ENCODE measurements around the gene FAM193B.
A peak's percentile ranks its signal among the peaks of the same experiment; 100 is the strongest.

FAM193B gene

DNA sequence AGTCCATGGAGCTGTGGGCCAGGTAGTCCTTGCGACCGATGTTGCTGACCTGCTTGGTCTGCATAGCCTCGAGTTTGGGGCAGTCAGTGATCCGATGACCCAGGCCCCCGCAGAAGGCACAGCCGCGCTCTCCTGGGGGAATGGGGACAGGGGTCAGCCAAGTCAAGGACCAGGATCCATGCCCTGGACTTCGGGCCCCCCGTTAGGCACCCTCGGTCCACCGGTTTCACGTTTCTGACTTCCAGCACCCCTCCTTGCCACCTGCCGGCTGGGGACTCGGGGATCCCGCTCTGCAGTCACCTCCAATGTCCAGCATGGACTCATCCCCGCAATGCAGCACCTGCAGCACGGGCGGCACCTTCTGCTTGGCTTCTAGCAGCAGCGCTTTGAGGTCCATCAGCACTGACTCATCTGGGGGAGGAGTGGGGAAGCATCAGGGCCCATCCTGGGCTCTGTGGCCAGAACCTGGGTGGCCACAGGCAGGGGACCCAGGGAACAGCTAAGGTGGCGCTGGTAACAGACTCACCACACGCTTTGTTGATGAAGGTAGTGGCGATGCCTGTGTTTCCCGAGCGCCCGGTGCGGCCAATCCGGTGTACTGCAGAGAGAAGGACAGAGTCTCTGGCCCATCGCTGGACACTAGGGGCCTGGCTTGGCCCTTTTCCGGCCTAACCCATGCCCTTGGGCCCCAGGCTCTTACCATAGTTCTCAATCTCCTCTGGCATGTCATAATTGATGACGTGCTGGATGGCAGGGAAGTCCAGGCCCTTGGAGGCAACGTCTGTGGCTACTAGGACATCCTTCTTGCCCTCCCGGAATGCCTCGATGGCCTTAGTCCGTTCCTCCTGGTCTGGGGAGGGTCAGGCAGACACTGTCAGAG, 42.3 kb downstream of the FAM193B start:
- DNase-seq = no peak

DNA sequence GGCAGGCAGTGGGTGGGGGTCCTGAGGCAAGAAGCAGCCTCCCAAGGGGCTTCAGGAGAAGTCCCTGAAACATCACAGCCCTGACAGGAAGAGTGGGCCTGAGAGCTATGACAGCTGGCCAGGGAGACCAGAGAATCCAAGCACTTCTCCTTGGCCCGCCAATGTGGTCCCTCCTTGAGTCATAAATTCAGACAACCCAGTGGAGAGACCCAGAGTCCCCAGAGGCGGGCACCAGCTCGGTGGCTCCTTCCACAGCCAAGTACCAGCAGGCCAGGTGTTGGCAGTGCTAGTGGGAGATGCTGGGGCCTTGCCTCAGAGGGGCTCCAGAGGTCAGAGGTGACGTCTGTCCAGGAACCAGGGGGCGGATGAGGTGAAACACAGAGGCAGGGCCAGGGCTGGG, 43.2 kb downstream of the FAM193B start:
- DNase-seq = no peak

DNA sequence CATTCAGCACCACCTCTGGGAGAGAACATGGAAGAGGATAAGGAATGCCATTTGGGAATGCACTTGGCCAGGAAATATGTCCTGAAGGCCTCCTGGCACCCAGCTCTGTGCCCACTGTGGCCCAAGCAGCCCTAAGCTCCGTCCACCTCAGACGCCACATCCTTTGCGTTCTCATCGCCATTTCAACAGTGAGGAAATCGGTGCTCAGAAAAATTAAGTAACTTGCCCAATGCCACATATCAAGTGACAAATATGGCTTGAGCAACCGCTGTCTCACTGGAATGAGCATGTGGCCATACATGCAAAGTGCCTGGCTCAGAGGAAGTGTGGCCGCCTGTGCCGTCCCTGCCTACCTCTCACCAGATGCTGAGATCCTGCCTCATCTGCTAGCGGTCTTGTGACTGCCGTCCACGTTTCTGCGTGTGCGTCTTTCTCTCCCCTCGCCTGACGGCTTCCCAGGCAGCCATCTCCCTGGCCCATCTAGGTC, 43.8 kb downstream of the FAM193B start:
- peak; percentile 33 for DNase-seq

DNA sequence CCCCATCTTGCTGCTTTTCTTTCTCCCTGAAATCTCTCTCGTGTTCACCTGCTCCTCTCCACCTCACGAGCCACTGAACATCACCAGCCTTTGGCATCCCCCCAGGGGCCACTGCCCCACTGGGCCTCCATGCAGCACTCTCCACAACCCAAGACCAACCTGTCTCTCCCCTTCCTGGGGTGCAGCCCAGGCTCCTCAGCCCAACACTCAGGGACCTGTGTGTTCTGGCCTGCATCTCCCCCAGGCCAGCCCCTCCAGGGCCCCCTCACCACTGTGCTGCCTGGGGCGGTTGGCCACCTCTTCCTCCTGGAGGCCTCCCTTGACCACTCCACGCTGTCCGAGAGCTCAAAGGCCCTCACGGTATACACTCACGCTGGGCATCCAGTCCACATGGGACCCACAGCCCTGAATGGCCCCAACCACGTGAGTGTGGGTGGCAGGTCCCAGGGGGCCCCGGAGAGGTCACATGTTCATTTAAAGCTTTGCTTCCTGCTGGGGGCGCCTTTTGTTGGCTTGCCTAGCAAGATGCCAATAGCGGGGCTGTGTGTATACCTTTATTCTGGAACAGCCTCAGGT, 44.3 kb downstream of the FAM193B start:
- DNase-seq = no peak

DNA sequence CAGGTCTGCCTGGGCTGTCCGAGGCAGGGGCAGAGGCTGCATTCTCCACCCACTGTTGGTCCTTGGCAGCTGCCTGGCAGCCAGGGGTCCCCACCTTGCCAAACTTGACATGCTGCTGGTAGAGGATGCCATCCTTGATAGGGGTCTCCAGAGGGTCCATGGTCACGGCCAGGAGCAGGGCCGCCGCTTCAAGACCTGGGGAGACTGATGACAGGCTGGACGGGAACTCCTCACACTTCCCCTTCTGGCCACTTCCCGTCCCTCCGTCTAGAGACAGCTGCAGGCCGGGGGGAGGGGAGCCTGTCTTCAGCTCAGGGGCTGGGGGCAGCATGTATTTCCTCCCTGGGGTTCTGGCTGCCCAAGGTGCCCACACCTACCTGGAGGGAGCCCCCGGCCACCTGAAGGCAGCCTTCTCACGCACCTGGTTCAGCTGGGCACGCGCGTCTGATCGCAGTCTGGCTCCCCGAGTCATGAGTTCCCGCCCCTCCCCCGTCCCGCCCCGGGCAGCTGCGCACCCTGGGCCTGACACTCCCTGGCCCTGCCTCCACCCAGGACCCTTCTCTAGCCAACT, 44.9 kb downstream of the FAM193B start, which contains the start of gene DOK3:
Gene DOK3 (minus strand): TSS at position 446 of the 571 bp plus-strand sequence. CDS start 286 bp downstream, at position 160.
- peak; percentile 37 for DNase-seq

DNA sequence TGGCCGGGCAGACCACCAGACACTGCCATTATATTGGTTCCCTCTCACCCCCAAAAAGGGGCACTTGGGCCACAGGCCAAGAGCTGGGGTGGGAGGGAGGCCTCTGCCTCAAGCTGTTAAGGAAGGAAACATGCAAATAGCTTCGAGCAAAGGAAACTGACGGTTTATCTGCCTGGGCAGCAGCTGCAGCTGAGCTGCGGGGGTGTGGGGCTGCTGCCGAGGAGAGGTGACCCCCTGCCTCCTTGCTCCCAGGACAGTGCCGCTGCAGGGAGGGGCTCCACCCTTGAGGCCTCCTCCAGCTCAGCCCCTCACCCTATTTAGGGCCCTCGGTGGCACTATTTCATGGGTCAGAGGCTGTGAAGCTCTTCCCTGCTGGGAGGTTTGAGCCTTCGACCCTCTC, 45.5 kb downstream of the FAM193B start:
- peak; percentile 59 for DNase-seq

DNA sequence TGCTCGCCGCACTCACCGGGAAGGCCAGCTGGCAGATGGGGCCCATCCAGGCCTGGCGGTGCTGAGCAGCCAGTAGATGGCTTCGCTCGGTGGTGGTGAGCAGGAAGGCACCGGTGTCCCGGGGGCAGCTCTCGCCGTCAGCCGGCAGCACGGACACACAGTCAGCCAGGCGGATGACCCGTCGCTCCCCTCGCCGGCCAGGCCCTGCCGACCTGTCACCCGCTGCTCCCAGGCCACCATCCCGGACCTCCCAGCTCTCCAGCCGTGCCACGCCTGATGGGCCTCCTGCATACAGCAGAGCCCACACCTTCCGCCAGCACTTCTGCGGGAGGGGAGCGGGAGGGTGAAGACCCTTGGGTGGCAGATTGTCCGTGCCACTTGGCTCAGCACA, 46.1 kb downstream of the FAM193B start:
- DNase-seq = no peak

DNA sequence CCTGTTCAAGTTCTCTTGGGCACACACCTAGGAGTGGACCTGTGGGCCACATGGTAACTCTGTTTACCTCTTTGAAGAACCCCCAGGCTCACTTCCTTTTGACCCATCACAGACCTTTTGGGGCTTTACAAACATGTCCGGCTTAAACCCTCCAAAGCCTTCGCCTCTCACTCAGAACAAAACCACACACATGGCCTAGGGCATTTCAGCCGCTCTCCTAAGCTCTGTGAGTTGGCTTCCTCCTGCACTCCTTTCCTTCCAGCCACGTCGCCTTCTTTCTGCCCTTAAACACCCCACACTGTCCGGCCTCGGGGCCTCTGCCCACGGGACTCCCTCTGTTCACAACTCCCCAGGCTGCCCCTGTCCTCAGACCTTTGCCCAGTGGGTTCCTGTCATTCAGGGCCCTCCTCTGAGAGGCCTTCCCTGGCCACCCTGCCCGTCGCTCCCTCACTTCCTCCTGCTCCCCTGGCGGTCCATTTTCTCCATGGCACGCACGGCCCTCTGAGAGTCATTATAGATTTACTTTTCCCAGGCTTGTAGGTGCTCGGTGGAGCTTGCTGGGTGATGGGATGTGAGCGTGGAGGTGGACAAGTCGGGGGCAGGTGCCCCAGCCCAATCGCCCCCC, 46.7 kb downstream of the FAM193B start:
- DNase-seq = peak; percentile 28

DNA sequence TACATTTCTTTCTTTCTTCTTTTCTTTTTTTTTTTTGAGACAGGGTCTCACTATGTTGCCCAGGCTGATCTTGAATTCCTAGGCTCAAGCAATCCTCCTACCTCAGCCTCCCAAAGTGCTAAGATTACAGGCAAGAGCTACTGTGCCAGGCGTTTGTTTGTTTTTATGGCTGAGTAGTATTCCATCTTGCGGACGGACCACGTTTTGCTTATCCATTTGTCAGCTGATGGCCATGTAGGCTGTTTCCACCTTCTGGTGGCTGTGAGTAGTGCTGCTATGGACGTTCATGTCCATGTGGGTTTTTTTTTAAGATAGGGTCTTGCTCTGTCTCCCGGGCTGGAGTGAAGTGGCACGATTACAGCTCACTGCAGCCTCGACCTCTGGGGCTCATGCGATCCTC, 47.2 kb downstream of the FAM193B start:
- DNase-seq = peak; percentile 72

DNA sequence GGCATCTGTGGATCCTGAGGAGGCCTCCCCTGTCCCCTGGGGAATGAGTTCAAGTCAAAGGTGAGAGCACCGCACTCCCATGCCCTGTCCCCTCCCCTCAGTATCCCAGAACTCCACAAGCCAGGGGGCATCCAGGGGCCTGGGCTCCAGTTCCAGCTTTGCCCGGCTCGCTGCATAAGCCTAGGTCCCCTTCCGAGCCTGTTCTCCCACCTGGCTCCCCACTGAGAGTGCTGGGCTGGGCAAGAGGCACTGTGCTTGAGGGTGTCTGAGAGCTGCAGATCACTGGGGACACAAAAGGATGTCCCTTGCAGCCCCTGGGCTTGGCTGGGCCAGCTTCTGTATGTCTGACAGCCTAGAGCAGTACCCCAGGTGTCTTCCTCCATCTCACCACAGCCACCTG, 49.3 kb downstream of the FAM193B start:
- DNase-seq = no peak

DNA sequence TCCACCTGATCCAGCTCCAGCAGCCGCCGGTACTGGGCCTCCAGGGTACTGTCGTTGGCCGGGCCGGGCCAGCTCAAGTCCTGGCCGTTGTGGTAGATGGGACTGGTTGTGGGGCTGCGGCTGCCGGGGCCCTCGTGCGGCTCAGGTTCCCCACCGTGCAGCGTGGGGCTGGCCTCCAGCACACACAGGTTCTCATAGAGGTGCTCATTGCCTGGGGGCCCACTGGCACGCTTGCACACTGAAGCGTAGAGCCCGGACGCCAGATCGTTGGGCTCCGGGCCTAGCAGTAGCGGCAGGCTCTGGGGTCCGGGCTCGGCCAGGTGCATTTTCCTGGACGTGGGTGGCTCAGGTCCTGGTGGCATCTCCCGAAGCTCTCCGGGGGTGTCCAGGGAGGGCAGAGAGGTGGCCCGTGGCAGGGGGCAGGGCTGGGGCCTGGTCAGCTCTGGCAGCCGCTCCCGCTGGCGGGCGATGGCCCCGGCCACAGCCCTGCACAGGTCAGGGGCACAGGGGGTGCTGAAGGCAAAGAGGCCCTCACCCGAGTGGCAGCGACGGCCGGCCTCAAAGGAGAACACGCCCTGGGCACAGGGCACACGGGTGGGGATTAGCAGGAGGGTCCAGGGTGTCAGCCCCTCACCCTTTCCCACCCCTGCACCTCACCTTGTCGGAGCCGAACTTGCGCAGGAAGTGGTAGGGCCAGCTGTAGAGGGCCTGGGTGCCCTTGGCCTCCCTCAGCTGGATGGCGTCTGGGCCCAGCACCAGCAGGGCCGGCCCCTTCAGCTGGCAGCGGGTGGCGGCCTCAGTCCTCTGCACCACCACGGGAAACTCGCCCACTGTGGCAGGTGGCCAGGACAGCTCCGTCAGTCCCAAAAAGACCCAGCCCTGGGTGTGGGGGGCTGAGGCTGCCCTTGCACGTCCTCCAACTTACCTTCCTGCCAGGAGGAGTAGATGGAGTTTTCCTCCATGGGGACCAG, 50.0 kb downstream of the FAM193B start:
- DNase-seq = no peak

DNA sequence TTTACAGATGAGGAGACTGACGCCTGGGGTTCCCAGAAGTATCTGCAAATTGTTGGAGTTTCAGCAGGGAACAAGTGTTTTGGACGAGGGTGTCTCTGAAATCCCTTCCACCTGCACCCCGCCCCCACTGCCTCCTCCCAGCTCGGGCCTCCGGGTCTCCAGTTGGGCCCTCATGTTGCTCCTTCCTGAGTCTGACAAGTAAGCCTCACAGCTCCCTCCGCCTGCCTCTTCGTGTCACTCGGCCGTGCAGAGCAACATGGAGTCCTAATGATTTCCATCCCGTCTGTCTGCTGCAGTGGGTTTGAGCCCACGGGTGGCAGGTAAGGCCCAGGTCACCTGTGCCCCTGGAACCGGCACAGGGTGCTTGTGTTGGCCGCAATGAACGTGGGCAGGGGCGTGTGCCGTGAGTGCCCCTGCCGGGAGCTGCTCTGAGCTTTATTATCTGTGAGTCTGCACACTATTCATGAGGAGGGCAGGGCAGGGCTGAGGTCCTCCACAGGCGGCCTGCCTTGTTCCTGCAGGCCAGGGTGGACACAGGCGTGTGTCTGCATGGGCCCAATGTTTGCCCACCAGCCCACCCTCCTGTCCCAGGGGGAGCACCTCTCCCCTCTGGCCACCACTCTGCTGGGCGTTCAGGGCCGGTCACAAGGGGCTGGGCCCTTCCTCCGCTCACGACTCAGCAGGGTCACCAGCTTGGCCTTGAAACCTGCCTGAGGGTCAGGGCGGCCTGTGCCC, 50.8 kb downstream of the FAM193B start:
- DNase-seq = no peak

DNA sequence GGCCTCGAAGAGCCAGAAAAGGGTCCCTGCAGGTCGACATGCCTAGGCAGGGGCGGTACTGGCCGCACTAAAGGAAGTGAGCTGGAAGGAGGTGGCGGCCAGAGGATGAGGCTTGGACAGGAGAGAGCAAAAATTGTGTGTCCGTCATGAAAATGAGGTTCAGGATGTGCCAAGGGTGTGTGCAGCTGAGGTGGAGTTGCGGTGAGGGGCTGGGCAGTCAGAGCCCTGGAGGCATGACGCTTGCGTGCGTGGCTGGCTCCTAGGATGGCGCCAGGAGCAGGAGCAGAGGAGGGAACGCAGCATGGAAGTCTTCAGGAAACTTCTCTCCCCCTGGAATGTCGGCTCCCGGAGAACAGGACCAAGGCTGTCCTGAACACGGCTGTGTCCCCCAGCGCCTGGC, 51.5 kb downstream of the FAM193B start:
- DNase-seq = no peak

DNA sequence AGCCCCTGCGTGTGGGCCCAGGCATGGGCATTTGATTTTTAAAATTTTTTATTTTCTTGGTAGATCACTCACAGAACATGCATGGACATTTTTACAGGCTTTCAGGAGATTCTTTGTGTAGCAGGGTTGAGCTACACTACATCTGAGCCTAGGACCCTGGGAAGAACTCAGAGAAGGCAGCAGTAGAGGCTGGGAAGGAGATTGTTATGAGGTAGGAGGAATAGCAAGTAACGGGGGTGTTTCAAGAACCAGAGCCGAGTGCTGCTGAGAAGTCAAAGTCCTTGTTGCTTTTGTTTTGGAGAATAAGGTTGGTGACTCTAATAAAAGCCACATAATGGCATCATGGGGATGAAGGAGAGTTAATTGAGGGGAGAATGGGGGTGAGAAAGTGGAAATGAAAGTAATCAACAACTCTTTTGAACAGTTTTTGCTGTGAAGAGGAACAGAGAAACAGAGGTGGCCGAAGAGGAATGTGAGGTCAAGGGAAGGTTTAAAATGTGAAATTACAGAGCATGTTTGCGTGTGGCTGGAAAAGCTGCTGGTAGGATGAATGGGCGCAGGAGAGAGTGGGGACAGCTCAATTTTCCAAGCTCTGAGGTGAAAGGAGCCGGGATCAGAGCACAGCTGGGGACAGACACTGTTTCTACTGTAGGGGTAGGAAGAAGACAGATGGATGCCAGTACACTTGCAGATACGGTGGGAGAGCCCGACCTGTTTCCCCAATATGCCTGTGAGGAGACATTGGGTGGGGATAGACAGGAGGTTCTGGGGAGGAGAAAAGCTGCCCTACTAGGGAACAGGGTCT, 52.3 kb downstream of the FAM193B start:
- no peak for DNase-seq

DNA sequence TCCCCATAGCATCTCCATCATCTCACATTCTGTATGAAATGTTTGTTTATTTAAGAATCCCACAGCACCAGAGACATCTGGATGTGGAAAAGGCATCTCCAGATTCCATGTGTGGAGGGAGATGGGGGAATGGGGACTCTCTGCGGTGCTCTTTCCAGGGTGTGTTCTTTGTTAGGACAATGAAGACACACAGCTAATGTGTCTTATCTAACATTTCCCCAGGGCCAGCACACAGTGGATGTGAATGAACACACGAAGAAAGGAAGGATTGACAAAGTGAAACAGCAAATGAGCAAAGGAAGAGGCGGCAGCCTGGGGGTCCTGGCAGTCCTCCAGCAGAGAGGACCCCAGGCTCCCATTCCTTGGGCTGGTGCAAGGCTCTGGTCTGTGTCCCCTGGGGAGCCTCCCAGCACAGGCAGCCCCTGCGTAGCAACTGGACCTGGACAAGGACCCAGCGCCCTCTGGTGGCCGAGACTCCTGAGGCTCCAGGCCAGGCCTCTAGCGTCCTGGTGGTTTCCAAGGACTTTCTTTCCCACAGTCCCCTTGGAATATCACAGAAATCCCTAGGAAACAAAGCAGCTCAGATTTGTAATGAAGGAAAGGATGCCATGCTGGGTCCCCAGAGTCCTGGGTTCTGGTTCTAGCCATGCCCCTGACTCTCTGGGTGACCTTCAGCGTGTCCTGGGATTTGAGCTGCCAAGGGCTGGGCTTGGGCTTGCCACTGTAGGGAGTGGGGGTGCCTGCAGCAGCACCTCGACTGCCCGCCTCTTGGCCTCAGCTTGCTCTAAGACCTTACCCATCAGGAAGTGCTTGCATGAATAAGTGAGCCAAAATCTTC, 53.5 kb downstream of the FAM193B start:
- peak; percentile 79 for DNase-seq

DNA sequence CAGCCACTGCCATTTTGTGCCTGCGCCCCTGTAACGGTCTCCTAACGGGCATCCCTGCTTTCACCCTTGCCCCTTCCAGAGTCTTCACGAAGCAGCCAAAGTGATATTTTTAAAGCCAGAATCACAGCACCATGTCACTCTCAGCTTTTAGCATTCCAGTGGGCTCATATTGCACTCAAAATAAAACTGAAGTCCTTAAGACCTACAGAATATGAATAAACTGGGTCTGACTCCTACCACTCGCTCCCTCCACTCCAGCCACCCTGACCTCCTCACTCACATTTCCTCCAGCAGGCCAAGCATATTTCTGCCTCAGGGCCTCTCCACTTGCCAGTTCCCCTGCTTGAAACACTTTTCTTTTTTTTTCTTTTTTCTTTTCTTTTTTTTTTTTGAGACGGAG, 54.5 kb downstream of the FAM193B start:
- no peak for DNase-seq

DNA sequence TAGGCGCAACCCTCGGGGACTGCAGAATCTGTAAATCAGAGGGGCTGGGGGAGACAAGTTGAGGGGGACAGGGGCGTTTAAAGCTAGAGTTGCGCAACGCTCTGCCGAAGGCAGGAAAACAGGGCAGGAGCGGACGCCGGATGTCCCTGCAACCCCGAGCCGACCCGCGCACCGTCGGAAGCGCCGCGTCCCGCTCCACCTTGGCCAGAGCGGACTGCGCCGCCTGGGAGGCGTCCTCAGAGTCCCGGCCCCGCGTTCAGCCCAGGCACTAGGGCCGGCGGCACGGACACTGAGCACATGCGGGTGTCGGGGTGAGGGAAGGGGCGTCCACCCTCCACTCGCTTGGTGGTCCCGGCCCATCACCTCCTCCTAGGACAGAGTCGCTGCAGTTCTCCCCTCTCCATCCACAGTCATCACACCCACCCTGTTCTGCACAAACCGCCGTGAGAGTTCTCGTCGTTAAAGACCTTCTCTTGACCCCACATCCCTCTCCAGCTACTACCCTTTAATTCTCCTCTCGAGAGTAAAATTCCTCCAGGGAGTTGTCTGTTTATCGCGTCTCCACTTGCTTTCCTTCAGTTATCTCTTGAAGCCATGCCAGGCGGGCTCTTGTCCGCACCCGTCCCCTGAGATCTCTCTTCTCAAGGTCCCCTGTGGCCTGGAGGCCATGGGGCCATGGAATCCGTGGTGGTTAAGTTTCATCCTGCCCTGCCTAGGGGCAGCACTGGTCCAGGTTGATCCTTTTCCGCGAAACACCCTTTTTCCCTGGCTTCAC, 56.2 kb downstream of the FAM193B start:
- DNase-seq = peak; percentile 78

DNA sequence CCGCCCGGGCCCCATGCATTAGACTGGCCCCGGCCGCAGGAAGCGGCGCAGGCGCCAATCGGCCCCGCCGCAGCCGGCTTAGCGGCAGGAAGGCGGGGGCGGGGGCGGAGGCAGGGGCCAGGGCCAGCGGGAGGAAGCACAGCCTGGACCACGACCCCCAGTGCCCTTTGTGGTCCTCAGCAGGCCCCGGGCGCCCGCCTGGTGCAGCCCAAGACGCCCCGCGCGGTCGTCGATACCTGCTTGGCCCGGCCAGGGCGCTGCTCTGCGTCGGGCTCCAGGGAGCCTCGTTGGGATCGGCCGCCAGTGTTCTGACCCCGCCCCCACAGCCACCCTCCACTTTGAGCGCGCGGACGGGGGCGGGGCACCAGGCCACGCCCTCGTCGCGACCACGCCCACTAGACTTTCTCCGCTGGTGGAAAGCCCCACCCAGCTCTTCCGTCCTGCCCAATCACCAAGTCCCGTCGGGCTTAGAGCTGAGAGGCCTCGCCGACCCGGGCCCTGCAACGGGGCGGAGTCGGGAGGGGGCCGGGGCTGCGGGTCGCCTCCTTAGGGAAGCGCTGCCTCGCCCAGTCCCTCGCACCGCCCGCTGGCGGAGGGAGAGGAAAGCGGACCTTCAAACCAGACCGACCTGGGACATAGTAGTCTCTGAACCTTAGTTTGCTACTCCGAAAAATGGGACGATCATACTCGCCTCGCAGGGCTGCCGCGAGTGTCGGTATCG, 56.9 kb downstream of the FAM193B start, which contains the start of gene PDLIM7:
Gene PDLIM7 (minus strand): TSS at position 313 of the 721 bp plus-strand sequence. CDS start 1,092 bp downstream, outside the sequence.
- DNase-seq = peak; percentile 94

Measured in hematopoietic multipotent progenitor cell treated with erythropoietin and hydrocortisone succinate and interleukin-3 and kit ligand, for 8 days (in vitro differentiated cells).